Measurements from ENCODE around the gene DENND4B. TPM values are rescaled to one million over a fixed set of nuclear protein-coding genes. Genes with fewer than 3 reads are reported as not detected.

The DENND4B gene
- total RNA-seq (2011; cell fraction: chromatin; rRNA removed; ENCODE audit: low replicate concordance) = 519 and 1,217 TPM in 2 replicates
- 693 and 731 TPM in 2 replicates for total RNA-seq (2011; cell fraction: nucleolus; rRNA removed)
- total RNA-seq (2011; cell fraction: nucleoplasm; rRNA removed) = 509 and 519 TPM in 2 replicates
- total RNA-seq (2014; rRNA removed) = 20.2 and 21.7 TPM in 2 replicates
- total RNA-seq (2014; rRNA removed; fragmentation: Illumina TruSeq; extraction: Trizol) = 11.0 and 15.6 TPM in 2 replicates
- 21.0 and 23.1 TPM in 2 replicates for total RNA-seq (2015; rRNA removed; fragmentation: Illumina TruSeq; extraction: Trizol)
- total RNA-seq (2021) = 70.0 and 80.5 TPM in 2 replicates
- polyA plus RNA-seq (2011; rRNA removed) = 28.8 and 75.9 TPM in 2 replicates
- polyA plus RNA-seq (2011; cell fraction: cytosol; rRNA removed) = 28.0 and 43.8 TPM in 2 replicates
- polyA plus RNA-seq (2011; cell fraction: nucleus; rRNA removed) = 734 and 802 TPM in 2 replicates
- polyA plus RNA-seq (2012) = 45.4 and 65.7 TPM in 2 replicates
- 47.4 and 52.5 TPM in 2 replicates for polyA plus RNA-seq (2014; fragmentation: Illumina TruSeq; extraction: Trizol)
- polyA plus RNA-seq (2014; fragmentation: Nextera tagmentation; extraction: Ambion mirVana) = 10 to 100 TPM in 1 of 2 experiments, 1 to 10 TPM in 1; 9.5 to 13.4 TPM
- polyA plus RNA-seq (2014; rRNA removed) = 63.3 and 74.0 TPM in 2 replicates
- polyA minus RNA-seq (2011; rRNA and poly(A)+ RNA removed) = 17.3 and 28.6 TPM in 2 replicates
- 35.8 and 41.5 TPM in 2 replicates for polyA minus RNA-seq (2011; cell fraction: cytosol; rRNA and poly(A)+ RNA removed)
- polyA minus RNA-seq (2011; cell fraction: nucleus; rRNA and poly(A)+ RNA removed) = 191 and 272 TPM in 2 replicates
- percentile 77 among the genes with signal in this experiment for Bru-seq, nascent RNA
- percentile 72 among the genes with signal in this experiment for BruChase-seq, experiment 1, labeled RNA remaining after a 2-hour chase
- percentile 81 among the genes with signal in this experiment for BruChase-seq, experiment 2, labeled RNA remaining after a 6-hour chase
- long read RNA-seq, experiment 1, partial matches to known transcripts = 113 of 145 reads
- long read RNA-seq, experiment 1, other reads (novel, unspliced or antisense) = 32 of 145 reads
- long read RNA-seq, experiment 2, partial matches to known transcripts = 10 of 43 reads
- long read RNA-seq, experiment 2, other reads (novel, unspliced or antisense) = 33 of 43 reads
- long read RNA-seq, experiment 3, partial matches to known transcripts = 6 of 8 reads
- long read RNA-seq, experiment 3, other reads (novel, unspliced or antisense) = 2 of 8 reads

GRCh38 chr1:153946622-153947241, at the start of gene DENND4B:
TSS of gene DENND4B (minus strand) at chr1:153946718. CDS start at chr1:153944374, 2,344 bp downstream.
- intact Hi-C loops (cut with micrococcal nuclease) = loop anchor here (5.0 kb wide), 1 partner anchor 41 kb away; the partner anchor contains the start of gene RAB13
- ATAC-seq (peak; percentile 94), DNase-seq (ENCODE audit: extremely low read depth in 1 of 4, low spot score in 3 of 4) (peak; percentile 92 to 96 (median 95)), FAIRE-seq (peak; percentile 81)
- Histone ChIP-seq H3K79me2 (ENCODE audit: control insufficient read depth, insufficient read depth, low read length) (peaks cover 29% of the 10 kb centered on the region), H2AFZ (ENCODE audit: low read depth, low read length) (peak within 1 kb of the TSS; percentile 60; the same call in 1 of the 2 replicates), H3K27me3 (ENCODE audit: control insufficient read depth in 2 of 2, insufficient read depth in 2 of 2, low read length in 2 of 2) (no peaks in the 10 kb centered on the region), H3K9me1 (ENCODE audit: control insufficient read depth, insufficient read depth, low read length) (no peaks in the 10 kb centered on the region), H3K27ac (ENCODE audit: extremely low read depth, low read depth, low read length) (peak within 1 kb of the TSS; percentile 85), H4K20me1 (replicated peaks; ENCODE audit: control insufficient read depth, insufficient read depth, low read length) (no peaks in the 10 kb centered on the region), H3K4me1 (replicated peaks in 1 of 2; ENCODE audit: control insufficient read depth in 2 of 2, insufficient read depth in 2 of 2, low read length in 2 of 2) (peaks cover 12 to 32% of the 10 kb centered on the region in 2 experiments; a peak in 4 of 5 replicates), H3K9me3 (replicated peaks; ENCODE audit: control insufficient read depth, insufficient read depth, low read depth, low read length) (no peaks in the 10 kb centered on the region), H3K4me3 (peak within 1 kb of the TSS; percentile 99), H3K36me3 (ENCODE audit: control insufficient read depth, insufficient read depth, low read length) (peaks cover 69% of the 10 kb centered on the region), H3K9ac (ENCODE audit: insufficient read depth in 1 of 2, low read depth in 2 of 2, low read length in 2 of 2) (peak within 1 kb of the TSS; percentile 88 to 99), H3K4me2 (ENCODE audit: insufficient read depth, low read length) (peak within 1 kb of the TSS; percentile 98)
- no TSS peak for BruUV-seq (replicated peaks)
- ChIA-PET POLR2A (interaction anchor here (0.6 to 5.5 kb wide), 15 partner anchors 11 to 316 kb away, joined by 3 to 39 read pairs (median 4); partner anchors contain the start of genes CREB3L4, CRTC2, GATAD2B and JTB), CTCF (ENCODE audit: low intra/inter-chr PET ratio) (interaction anchor here (0.5 to 1.8 kb wide), 4 partner anchors 16 to 326 kb away, joined by 3 to 7 read pairs (median 4); partner anchors contain the start of gene HAX1)
- in situ Hi-C loops (cut with MboI) = no loop called here
- 20% methylated on average over 13 of the region's 28 CpGs for WGBS (ENCODE audit: insufficient coverage, low coverage, missing lambda C conversion rate)
- TF ChIP-seq BHLHE40 (IDR thresholded peaks at IDR 0.05; ENCODE audit: low read length) = peak; percentile 78
- TF ChIP-seq ZFP30 (CRISPR knock-in tag; IDR thresholded peaks at IDR 0.05; ENCODE audit: borderline replicate concordance) = no peak
- TF ChIP-seq XRCC5 (IDR thresholded peaks at IDR 0.05; ENCODE audit: low read depth, low read length) = peak; percentile 89
- no peak for TF ChIP-seq HBP1 (CRISPR knock-in tag; IDR thresholded peaks at IDR 0.05)
- no peak for TF ChIP-seq RNF2 (IDR thresholded peaks at IDR 0.05)
- TF ChIP-seq HNRNPLL (IDR thresholded peaks at IDR 0.05; ENCODE audit: low read depth, low read length, poor library complexity, severe bottlenecking) = peak; percentile 21
- TF ChIP-seq NRF1 (conservative IDR thresholded peaks at IDR 0.05 in 1 of 2, IDR thresholded peaks at IDR 0.05 in 1 of 2) = no peak
- peak in 1 of 2 experiments; percentile 43; a peak in 1 of 4 replicates for TF ChIP-seq ZMIZ1 (IDR thresholded peaks at IDR 0.05; ENCODE audit: low read depth in 2 of 2, low read length in 2 of 2)
- TF ChIP-seq ZNF124 (CRISPR knock-in tag; IDR thresholded peaks at IDR 0.05) = no peak
- TF ChIP-seq PCBP1 (IDR thresholded peaks at IDR 0.05; ENCODE audit: low read depth, low read length, poor library complexity, severe bottlenecking) = peak; percentile 81
- no peak for TF ChIP-seq MAFG (tag; conservative IDR thresholded peaks at IDR 0.05)
- TF ChIP-seq SRSF9 (IDR thresholded peaks at IDR 0.05; ENCODE audit: borderline replicate concordance, low read depth, low read length) = no peak

All from K562 (cell line).